Measurements from ENCODE around the gene NPY. TPM values are rescaled to one million over a fixed set of nuclear protein-coding genes. Genes with fewer than 3 reads are reported as not detected.

NPY gene
- total RNA-seq, 1 experiment from 2014 or later: not detected

DNA sequence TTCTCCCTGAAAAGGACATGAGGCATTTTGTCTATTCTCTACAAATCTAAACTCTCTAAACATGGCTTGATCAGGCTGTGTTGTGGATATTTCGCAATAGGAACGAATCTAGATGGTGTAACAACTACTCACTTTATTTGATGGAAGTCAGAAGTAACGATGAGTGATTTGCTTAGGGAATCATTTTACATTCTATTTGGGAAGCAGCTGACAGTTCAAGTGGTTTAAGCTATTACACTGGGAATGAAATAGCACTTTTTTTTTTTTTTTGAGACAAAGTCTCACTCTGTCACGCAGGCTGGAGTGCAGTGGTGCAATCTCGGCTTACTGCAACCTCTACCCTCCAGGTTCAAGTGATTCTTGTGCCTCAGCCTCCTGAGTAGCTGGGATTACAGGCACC, 44.1 kb downstream of the NPY start:
- H3K36me3 ChIP-seq (ENCODE audit: control insufficient read depth, insufficient read depth, low read length): no peaks in the 10 kb centered on the region
- no peaks in the 10 kb centered on the region for H3K27me3 ChIP-seq (replicated peaks; ENCODE audit: control insufficient read depth, insufficient read depth, low read length)
- H3K9me3 ChIP-seq: no peaks in the 10 kb centered on the region; the same call in 1 of the 2 replicates
- H3K9me3 Mint-ChIP-seq (ENCODE audit: unreplicated experiment): peaks cover 10% of the 10 kb centered on the region
- no peak overlapping the region for H3K4me3 Mint-ChIP-seq (ENCODE audit: unreplicated experiment)
- TF ChIP-seq, protein P1, sequence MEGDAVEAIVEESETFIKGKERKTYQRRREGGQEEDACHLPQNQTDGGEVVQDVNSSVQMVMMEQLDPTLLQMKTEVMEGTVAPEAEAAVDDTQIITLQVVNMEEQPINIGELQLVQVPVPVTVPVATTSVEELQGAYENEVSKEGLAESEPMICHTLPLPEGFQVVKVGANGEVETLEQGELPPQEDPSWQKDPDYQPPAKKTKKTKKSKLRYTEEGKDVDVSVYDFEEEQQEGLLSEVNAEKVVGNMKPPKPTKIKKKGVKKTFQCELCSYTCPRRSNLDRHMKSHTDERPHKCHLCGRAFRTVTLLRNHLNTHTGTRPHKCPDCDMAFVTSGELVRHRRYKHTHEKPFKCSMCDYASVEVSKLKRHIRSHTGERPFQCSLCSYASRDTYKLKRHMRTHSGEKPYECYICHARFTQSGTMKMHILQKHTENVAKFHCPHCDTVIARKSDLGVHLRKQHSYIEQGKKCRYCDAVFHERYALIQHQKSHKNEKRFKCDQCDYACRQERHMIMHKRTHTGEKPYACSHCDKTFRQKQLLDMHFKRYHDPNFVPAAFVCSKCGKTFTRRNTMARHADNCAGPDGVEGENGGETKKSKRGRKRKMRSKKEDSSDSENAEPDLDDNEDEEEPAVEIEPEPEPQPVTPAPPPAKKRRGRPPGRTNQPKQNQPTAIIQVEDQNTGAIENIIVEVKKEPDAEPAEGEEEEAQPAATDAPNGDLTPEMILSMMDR (IDR thresholded peaks at IDR 0.05; ENCODE audit: insufficient read depth in 1 of 2, low read depth in 1 of 2, low read length in 1 of 2, severe bottlenecking in 1 of 2, unreplicated experiment in 1 of 2): no peak
- no peak for DNase-seq
- H3K27ac Mint-ChIP-seq (ENCODE audit: unreplicated experiment): no peak overlapping the region
- BruUV-seq (replicated peaks): no TSS peak
- H3K4me1 Mint-ChIP-seq (ENCODE audit: low read depth, unreplicated experiment): no peaks in the 10 kb centered on the region
- CTCF ChIA-PET: no interaction called here
- H3K4me3 ChIP-seq (ENCODE audit: low read depth, low read length): no peak overlapping the region
- H3K4me1 ChIP-seq: no peaks in the 10 kb centered on the region
- H3K36me3 Mint-ChIP-seq (ENCODE audit: insufficient read depth, unreplicated experiment): no peaks in the 10 kb centered on the region
- intact Hi-C loops (cut with micrococcal nuclease; ENCODE audit: unreplicated experiment): no loop called here
- peaks cover 16% of the 10 kb centered on the region for H3K27me3 Mint-ChIP-seq (ENCODE audit: insufficient read depth, unreplicated experiment)
- POLR2A ChIA-PET: no interaction called here

DNA sequence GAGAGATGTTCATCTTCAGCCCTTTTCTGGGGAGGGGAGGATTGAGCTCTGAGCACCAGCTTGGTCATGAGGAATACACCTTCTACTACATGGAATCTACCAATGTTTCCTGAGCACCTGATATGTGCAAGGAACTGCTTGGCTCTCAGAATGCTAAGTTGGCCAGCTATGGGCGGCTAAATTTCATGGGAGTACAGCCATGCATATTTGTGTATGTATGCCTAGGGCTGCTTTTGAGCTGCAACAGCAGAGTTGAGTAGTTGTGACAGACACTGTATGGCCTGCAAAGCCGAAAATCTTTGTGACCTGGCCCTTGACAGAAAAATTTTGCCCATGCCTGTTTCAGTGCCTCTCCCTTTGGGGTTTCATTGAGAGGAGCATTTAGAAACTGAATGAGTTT, 44.9 kb downstream of the NPY start:
- H3K9me3 ChIP-seq: no peaks in the 10 kb centered on the region; the same call in 1 of the 2 replicates
- peaks cover 11% of the 10 kb centered on the region for H3K27me3 Mint-ChIP-seq (ENCODE audit: insufficient read depth, unreplicated experiment)
- CTCF ChIA-PET: no interaction called here
- no peaks in the 10 kb centered on the region for H3K4me1 Mint-ChIP-seq (ENCODE audit: low read depth, unreplicated experiment)
- POLR2A ChIA-PET: no interaction called here
- no peaks in the 10 kb centered on the region for H3K36me3 ChIP-seq (ENCODE audit: control insufficient read depth, insufficient read depth, low read length)
- no peaks in the 10 kb centered on the region for H3K4me1 ChIP-seq
- no peak overlapping the region for H3K4me3 ChIP-seq (ENCODE audit: low read depth, low read length)
- no peaks in the 10 kb centered on the region for H3K27me3 ChIP-seq (replicated peaks; ENCODE audit: control insufficient read depth, insufficient read depth, low read length)
- intact Hi-C loops (cut with micrococcal nuclease; ENCODE audit: unreplicated experiment): no loop called here
- TF ChIP-seq, protein P1 (IDR thresholded peaks at IDR 0.05; ENCODE audit: insufficient read depth in 1 of 2, low read depth in 1 of 2, low read length in 1 of 2, severe bottlenecking in 1 of 2, unreplicated experiment in 1 of 2): no peak
- no peak overlapping the region for H3K4me3 Mint-ChIP-seq (ENCODE audit: unreplicated experiment)
- no peaks in the 10 kb centered on the region for H3K36me3 Mint-ChIP-seq (ENCODE audit: insufficient read depth, unreplicated experiment)
- peaks cover 12% of the 10 kb centered on the region for H3K9me3 Mint-ChIP-seq (ENCODE audit: unreplicated experiment)
- no peak for DNase-seq
- no TSS peak for BruUV-seq (replicated peaks)
- no peak overlapping the region for H3K27ac Mint-ChIP-seq (ENCODE audit: unreplicated experiment)

DNA sequence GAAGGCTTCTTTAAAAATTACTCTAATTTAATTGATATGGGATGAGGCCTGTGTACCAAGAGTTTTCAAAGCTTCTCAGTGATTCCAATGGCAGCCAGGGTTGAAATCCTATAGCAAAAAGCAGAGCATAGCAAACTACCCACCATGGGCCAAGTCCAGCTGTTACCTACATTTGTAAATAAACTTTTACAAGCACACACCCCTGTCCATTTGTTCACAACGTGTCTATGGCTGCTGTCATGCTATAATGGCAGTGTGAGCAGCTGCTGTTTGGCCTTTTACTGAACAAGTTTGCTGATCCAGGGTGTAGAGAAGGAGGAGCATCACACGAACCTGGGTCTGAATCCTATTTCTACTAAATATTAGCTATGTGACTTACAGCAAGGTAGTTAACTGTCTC, 50.0 kb downstream of the NPY start:
- intact Hi-C loops (cut with micrococcal nuclease; ENCODE audit: unreplicated experiment): no loop called here
- no TSS peak for BruUV-seq (replicated peaks)
- Mint-ChIP-seq H3K9me3 (ENCODE audit: unreplicated experiment) (peaks cover 12% of the 10 kb centered on the region), H3K4me3 (ENCODE audit: unreplicated experiment) (no peak overlapping the region), H3K36me3 (ENCODE audit: insufficient read depth, unreplicated experiment) (no peaks in the 10 kb centered on the region), H3K27me3 (ENCODE audit: insufficient read depth, unreplicated experiment) (peaks cover 11% of the 10 kb centered on the region), H3K4me1 (ENCODE audit: low read depth, unreplicated experiment) (no peaks in the 10 kb centered on the region), H3K27ac (ENCODE audit: unreplicated experiment) (no peak overlapping the region)
- TF ChIP-seq, protein P1 (IDR thresholded peaks at IDR 0.05; ENCODE audit: insufficient read depth in 1 of 2, low read depth in 1 of 2, low read length in 1 of 2, severe bottlenecking in 1 of 2, unreplicated experiment in 1 of 2): no peak
- Histone ChIP-seq H3K27me3 (replicated peaks; ENCODE audit: control insufficient read depth, insufficient read depth, low read length) (no peaks in the 10 kb centered on the region), H3K4me3 (ENCODE audit: low read depth, low read length) (no peak overlapping the region), H3K4me1 (no peaks in the 10 kb centered on the region), H3K36me3 (ENCODE audit: control insufficient read depth, insufficient read depth, low read length) (no peaks in the 10 kb centered on the region), H3K9me3 (no peaks in the 10 kb centered on the region; the same call in 1 of the 2 replicates)
- CTCF ChIA-PET: interaction anchor here (0.6 to 1.0 kb wide), 2 partner anchors 17 to 295 kb away, joined by 3 read pairs; no protein-coding TSS in a partner anchor
- DNase-seq: no peak
- POLR2A ChIA-PET: no interaction called here
